Neural progenitor cell (in vitro differentiated cells): ENCODE data around the gene SPINK7. TPM values are rescaled to one million over a fixed set of nuclear protein-coding genes. Genes with fewer than 3 reads are reported as not detected.

ENCODE experiments used
- DNase-seq: peaks from one replicate; pipeline ENCODE4 v3.0.0-alpha.2; 2016; ENCODE audit warnings: low spot score
- H2AFZ ChIP-seq: fragments of 200-600 bp; sonication (generic); replicated peaks from 2 replicates; pipeline ENCODE4 v1.6.1; 2016; ENCODE audit warnings: antibody characterized with exemption
- H3F3A ChIP-seq: fragments of 200-600 bp; sonication (generic); 2 replicates; pipeline ENCODE4 v1.6.1; 2016; ENCODE audit warnings: antibody characterized with exemption, low read depth
- H3K27ac ChIP-seq: fragments of 200-600 bp; sonication (generic); 2 replicates; pipeline ENCODE4 v1.5.1; 2016; ENCODE audit warnings: mild to moderate bottlenecking
- H3K27me3 ChIP-seq: fragments of 200-600 bp; sonication (generic); 2 replicates; pipeline ENCODE4 v1.6.1; 2016; ENCODE audit warnings: mild to moderate bottlenecking, moderate library complexity
- H3K36me3 ChIP-seq: fragments of 200-600 bp; sonication (generic); 2 replicates; pipeline ENCODE4 v1.5.1; 2016
- H3K4me1 ChIP-seq: fragments of 200-600 bp; sonication (generic); 2 replicates; pipeline ENCODE4 v1.6.1; 2016; ENCODE audit warnings: mixed run types
- H3K4me2 ChIP-seq: fragments of 200-600 bp; sonication (generic); 2 replicates; pipeline ENCODE4 v1.6.1; 2016
- H3K4me3 ChIP-seq: fragments of 200-600 bp; sonication (generic); 2 replicates; pipeline ENCODE4 v1.5.1; 2016
- H3K79me2 ChIP-seq: fragments of 200-600 bp; sonication (generic); 2 replicates; pipeline ENCODE4 v1.6.1; 2016; ENCODE audit warnings: low read depth
- H3K9ac ChIP-seq: fragments of 200-600 bp; sonication (generic); 2 replicates; pipeline ENCODE4 v1.6.1; 2016
- H3K9me3 ChIP-seq: fragments of 200-600 bp; sonication (generic); 2 replicates; pipeline ENCODE4 v1.5.1; 2016; ENCODE audit warnings: low read depth
- H4K20me1 ChIP-seq: fragments of 200-600 bp; sonication (generic); 2 replicates; pipeline ENCODE4 v1.6.1; 2016; ENCODE audit warnings: low read depth
- H3K27ac Mint-ChIP-seq: 3 replicates; pipeline ENCODE4 v1.8.0; 2021; ENCODE audit warnings: mixed read lengths
- H3K27me3 Mint-ChIP-seq: 2 replicates; pipeline ENCODE4 v1.8.0; 2022; ENCODE audit warnings: low read depth, mild to moderate bottlenecking, inconsistent platforms, moderate library complexity, mixed read lengths; ENCODE audit not compliant: insufficient read depth
- H3K36me3 Mint-ChIP-seq: 3 replicates; pipeline ENCODE4 v1.8.0; 2021; ENCODE audit warnings: mixed read lengths
- H3K4me1 Mint-ChIP-seq: 3 replicates; pipeline ENCODE4 v1.8.0; 2021; ENCODE audit warnings: mixed read lengths
- H3K4me3 Mint-ChIP-seq: 3 replicates; pipeline ENCODE4 v1.8.0; 2021; ENCODE audit warnings: mild to moderate bottlenecking, moderate library complexity, mixed read lengths
- H3K9me3 Mint-ChIP-seq: 3 replicates; pipeline ENCODE4 v1.8.0; 2020; ENCODE audit warnings: mixed read lengths
- CTCF ChIP-seq: fragments of 200-600 bp; sonication (generic); IDR thresholded peaks from 2 replicates; pipeline ENCODE4 v1.5.1; 2017; ENCODE audit warnings: antibody characterized with exemption, mild to moderate bottlenecking
- EZH2 ChIP-seq: fragments of 200-600 bp; sonication (generic); IDR thresholded peaks from 2 replicates; pipeline ENCODE4 v1.6.1; 2017; ENCODE audit warnings: antibody characterized with exemption, mild to moderate bottlenecking, moderate library complexity
- EZH2phosphoT487 ChIP-seq: fragments of 200-600 bp; sonication (generic); IDR thresholded peaks from 2 replicates; pipeline ENCODE4 v1.6.1; 2017; ENCODE audit warnings: antibody characterized with exemption
- total RNA-seq: library from RNA; depleted of rRNA; stranded (reverse); fragments of >200 nt; gene quantifications from 2 replicates; pipeline ENCODE4 v1.2.3, GENCODE V29; 2015; ENCODE audit warnings: low replicate concordance

Gene SPINK7
- total RNA-seq, 1 donor from 2014 or later = not detected

DNA sequence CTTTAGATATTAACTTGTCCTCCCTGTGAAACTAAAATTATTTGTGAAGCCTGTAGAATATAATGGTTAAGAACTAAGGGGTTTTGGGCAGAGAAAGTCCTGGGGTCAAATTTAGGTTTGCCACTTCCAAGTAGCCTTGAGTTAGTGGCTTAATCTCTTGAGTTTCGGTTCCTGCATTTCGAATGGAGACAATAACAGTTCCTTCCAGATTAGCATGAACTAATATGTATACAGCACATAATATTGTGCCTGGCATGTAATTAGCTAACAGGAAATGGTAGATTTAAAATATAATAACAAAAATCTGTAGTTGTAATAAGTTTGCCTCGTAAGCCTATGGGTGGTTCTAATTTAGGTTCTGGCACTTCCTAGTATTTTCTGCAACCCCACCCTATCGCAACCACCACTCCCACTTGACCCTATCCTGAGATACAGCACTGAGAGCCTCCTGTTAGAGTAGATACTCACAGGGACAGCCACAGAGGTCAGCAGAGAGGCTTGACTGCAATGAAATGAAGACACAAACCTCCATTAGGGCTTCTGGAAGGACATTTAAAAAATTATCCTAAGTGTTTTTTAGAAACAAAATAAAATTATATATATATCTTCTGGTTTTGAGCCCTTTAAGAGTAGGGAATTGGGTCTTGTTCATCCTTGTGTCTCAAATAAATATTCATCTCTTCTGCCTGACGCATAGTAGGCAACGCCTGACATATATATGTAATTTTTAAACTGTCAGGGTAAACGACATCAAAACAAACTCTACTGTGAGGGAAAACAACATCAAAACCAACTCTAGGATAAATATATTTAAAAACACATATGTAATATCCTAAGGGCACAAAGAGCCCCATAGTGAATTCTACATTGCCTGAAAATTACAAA lies 31.6 kb downstream of the SPINK7 start:
- Mint-ChIP-seq H3K9me3 (no peaks in the 10 kb centered on the region), H3K27me3 (no peaks in the 10 kb centered on the region), H3K36me3 (no peaks in the 10 kb centered on the region), H3K27ac (no peak overlapping the region), H3K4me1 (no peaks in the 10 kb centered on the region), H3K4me3 (no peak overlapping the region)
- Histone ChIP-seq H3K4me1 (no peaks in the 10 kb centered on the region), H2AFZ (no peak overlapping the region), H4K20me1 (no peaks in the 10 kb centered on the region), H3K9ac (no peak overlapping the region), H3K4me3 (no peak overlapping the region), H3K9me3 (no peaks in the 10 kb centered on the region), H3K36me3 (no peaks in the 10 kb centered on the region), H3K27ac (no peak overlapping the region), H3K4me2 (no peak overlapping the region), H3F3A (no peaks in the 10 kb centered on the region), H3K27me3 (no peaks in the 10 kb centered on the region), H3K79me2 (no peaks in the 10 kb centered on the region)
- no peak for TF ChIP-seq EZH2phosphoT487
- no peak for TF ChIP-seq EZH2
- no peak for TF ChIP-seq CTCF
- no peak for DNase-seq

- no peaks in the 10 kb centered on the region for H3K9me3 ChIP-seq
- H3K27me3 ChIP-seq = no peaks in the 10 kb centered on the region
- no peaks in the 10 kb centered on the region for H4K20me1 ChIP-seq
- Mint-ChIP-seq H3K4me1 (no peaks in the 10 kb centered on the region), H3K27me3 (no peaks in the 10 kb centered on the region), H3K9me3 (no peaks in the 10 kb centered on the region), H3K36me3 (no peaks in the 10 kb centered on the region), H3K27ac (no peak overlapping the region), H3K4me3 (no peak overlapping the region)
- no peak overlapping the region for H3K4me2 ChIP-seq
- no peak overlapping the region for H3K4me3 ChIP-seq
- no peak overlapping the region for H2AFZ ChIP-seq
- no peak for TF ChIP-seq CTCF
- TF ChIP-seq EZH2phosphoT487 = no peak
- TF ChIP-seq EZH2 = no peak
- H3K79me2 ChIP-seq = no peaks in the 10 kb centered on the region
- H3K9ac ChIP-seq = no peak overlapping the region
- H3K4me1 ChIP-seq = no peaks in the 10 kb centered on the region
- H3K27ac ChIP-seq = no peak overlapping the region
- no peaks in the 10 kb centered on the region for H3K36me3 ChIP-seq
- no peak for DNase-seq
- H3F3A ChIP-seq = no peaks in the 10 kb centered on the region
Measured at GRCh38 chr5:148347706-148348105, 35.5 kb downstream of the SPINK7 start.

- Histone ChIP-seq H4K20me1 (no peaks in the 10 kb centered on the region), H3K4me1 (no peaks in the 10 kb centered on the region), H3K79me2 (no peaks in the 10 kb centered on the region), H3K27me3 (no peaks in the 10 kb centered on the region), H3K9ac (no peak overlapping the region), H3K27ac (no peak overlapping the region), H3F3A (no peaks in the 10 kb centered on the region), H3K4me2 (no peak overlapping the region), H2AFZ (no peak overlapping the region), H3K9me3 (no peaks in the 10 kb centered on the region), H3K36me3 (no peaks in the 10 kb centered on the region), H3K4me3 (no peak overlapping the region)
- H3K4me1 Mint-ChIP-seq = no peaks in the 10 kb centered on the region
- no peaks in the 10 kb centered on the region for H3K36me3 Mint-ChIP-seq
- no peaks in the 10 kb centered on the region for H3K27me3 Mint-ChIP-seq
- H3K4me3 Mint-ChIP-seq = no peak overlapping the region
- no peak overlapping the region for H3K27ac Mint-ChIP-seq
- no peak for DNase-seq
- TF ChIP-seq EZH2phosphoT487 (no peak), CTCF (no peak), EZH2 (no peak)
- H3K9me3 Mint-ChIP-seq = no peaks in the 10 kb centered on the region
Measured at GRCh38 chr5:148352696-148353095, 40.5 kb downstream of the SPINK7 start.
